ENCODE measurements around the gene DSE. TPM values are rescaled to one million over a fixed set of nuclear protein-coding genes. Genes with fewer than 3 reads are reported as not detected.

The DSE gene
- total RNA-seq, 1 donor, result 93.3 TPM

- TF ChIP-seq CTCF (IDR thresholded peaks at IDR 0.05; ENCODE audit: insufficient read depth, low read depth, low read length), result no peak
- no peak overlapping the region for H3K4me3 ChIP-seq (ENCODE audit: low read depth, low read length)
- DNase-seq (ENCODE audit: low read depth), result no peak
These were observed 58.4 kb downstream of the DSE start for GRCh38 chr6:116429111-116429510.

GRCh38 chr6:116430860-116431259 lies 60.1 kb downstream of the DSE start:
- TF ChIP-seq CTCF (IDR thresholded peaks at IDR 0.05; ENCODE audit: insufficient read depth, low read depth, low read length), result no peak
- no peak overlapping the region for H3K4me3 ChIP-seq (ENCODE audit: low read depth, low read length)
- no peak for DNase-seq (ENCODE audit: low read depth)

- no peak for DNase-seq (ENCODE audit: low read depth)
- no peak for TF ChIP-seq CTCF (IDR thresholded peaks at IDR 0.05; ENCODE audit: insufficient read depth, low read depth, low read length)
- H3K4me3 ChIP-seq (ENCODE audit: low read depth, low read length), result no peak overlapping the region
These were observed 61.3 kb downstream of the DSE start for GRCh38 chr6:116431964-116432595.

- H3K4me3 ChIP-seq (ENCODE audit: low read depth, low read length), result no peak overlapping the region
- no peak for TF ChIP-seq CTCF (IDR thresholded peaks at IDR 0.05; ENCODE audit: insufficient read depth, low read depth, low read length)
- DNase-seq (ENCODE audit: low read depth), result no peak
These were observed 62.5 kb downstream of the DSE start for GRCh38 chr6:116433206-116433712.

GRCh38 chr6:116434056-116434725 lies 63.4 kb downstream of the DSE start:
- H3K4me3 ChIP-seq (ENCODE audit: low read depth, low read length), result no peak overlapping the region
- DNase-seq (ENCODE audit: low read depth), result no peak
- TF ChIP-seq CTCF (IDR thresholded peaks at IDR 0.05; ENCODE audit: insufficient read depth, low read depth, low read length), result no peak

GRCh38 chr6:116436586-116436985 lies 65.8 kb downstream of the DSE start:
- TF ChIP-seq CTCF (IDR thresholded peaks at IDR 0.05; ENCODE audit: insufficient read depth, low read depth, low read length), result no peak
- no peak for DNase-seq (ENCODE audit: low read depth)
- H3K4me3 ChIP-seq (ENCODE audit: low read depth, low read length), result no peak overlapping the region

Data from fibroblast of villous mesenchyme (primary cell).